HG02678 (cell line): ENCODE results near the gene SAMD14.
"Not testable (repeated sequence)": the region's sequence is repeated elsewhere in the genome, so short reads cannot be mapped to it uniquely, and the experiment has no call there.

Experiments used
- ATAC-seq: cut with Tn5 transposase; IDR thresholded peaks from one replicate; pipeline ENCODE4 v1.9.1; 2021; ENCODE audit warnings: mild to moderate bottlenecking, moderate library complexity; ENCODE audit not compliant: unreplicated experiment

Gene SAMD14

GRCh38 chr17:50079334-50080095, 50.4 kb downstream of the SAMD14 start:
- ATAC-seq = no peak

DNA sequence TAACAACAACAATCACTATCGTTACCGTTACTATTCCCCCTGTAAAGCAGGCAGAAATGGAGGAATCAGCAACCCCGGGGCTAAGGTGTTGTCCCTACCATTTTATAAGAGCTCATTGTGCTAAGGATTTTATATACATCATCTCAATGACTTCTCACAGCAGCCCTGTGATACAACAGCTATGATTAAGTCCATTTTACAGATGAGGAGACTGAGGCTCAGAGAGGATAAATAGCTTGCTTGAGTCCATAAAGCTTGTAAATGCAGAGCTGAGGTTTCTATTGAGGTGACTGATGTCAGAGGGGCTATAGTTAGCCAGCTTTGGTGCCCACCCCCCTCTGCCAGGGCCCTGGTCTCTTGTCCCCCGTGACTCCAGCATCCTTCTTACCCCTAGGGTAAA, 51.5 kb downstream of the SAMD14 start:
- ATAC-seq = no peak

GRCh38 chr17:50076591-50077235, 53.2 kb downstream of the SAMD14 start:
- ATAC-seq = no peak

DNA sequence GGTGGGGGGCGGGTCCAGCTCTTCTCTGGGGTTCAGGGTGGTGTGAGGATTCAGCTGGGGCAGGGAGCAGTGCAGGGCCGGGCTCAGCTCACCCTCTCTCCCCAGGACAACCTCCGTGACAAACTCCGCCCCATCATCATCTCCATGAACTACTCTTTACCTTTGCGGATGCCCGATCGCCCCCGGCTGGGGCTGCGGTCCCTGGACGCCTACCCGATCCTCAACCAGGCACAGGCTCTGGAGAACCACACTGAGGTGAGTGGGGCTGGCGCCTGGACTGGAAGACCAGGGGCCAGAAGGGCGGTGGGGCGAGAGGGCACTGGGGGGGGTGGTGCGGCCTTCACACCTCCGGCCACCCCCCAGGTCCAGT, 53.8 kb downstream of the SAMD14 start:
- ATAC-seq = no peak

DNA sequence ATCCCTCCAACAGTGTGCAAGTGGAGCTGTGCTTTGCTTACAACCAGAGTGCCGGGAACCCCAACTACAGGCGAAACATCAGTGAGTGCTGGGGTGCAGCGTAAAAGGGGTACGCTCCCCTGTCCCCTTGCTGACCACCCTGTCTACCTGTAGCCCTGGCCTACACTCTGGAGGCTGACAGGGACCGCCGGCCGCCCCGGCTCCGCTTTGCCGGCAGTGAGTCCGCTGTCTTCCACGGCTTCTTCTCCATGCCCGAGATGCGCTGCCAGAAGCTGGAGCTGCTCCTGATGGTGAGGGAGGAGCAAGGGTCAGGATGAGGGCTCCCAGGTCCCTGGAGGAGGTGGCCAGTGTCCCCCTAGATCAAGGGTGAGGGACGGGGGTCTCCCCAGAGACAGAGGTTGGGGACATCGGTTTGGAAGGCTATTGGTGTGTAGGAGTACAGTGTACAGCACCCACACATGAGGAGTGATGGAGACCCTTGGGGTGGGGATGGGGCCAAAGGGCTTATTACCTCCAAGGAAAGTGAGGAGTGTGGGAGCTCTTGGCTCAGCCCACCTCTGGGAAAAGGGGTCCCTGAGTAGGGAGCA, 54.4 kb downstream of the SAMD14 start:
- ATAC-seq = no peak

DNA sequence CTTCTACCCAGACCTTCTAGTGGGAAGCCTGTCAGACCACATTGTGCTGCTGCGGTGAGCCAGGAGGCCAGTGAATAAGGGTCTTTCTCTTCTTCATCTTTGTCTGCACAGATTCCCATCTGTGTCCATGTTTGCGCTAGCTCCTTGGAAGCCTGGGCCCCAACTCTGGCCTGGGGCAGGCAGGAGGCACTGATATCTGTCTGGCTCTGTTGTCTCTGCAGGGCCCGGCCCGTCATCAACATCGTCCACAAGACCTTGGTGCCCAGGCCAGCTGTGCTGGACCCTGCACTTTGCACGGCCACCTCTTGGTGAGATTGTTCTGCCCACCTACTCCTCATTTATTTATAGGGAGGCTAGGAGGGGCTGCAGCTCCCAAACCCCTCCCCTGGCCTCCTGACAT, 55.7 kb downstream of the SAMD14 start:
- no peak for ATAC-seq

DNA sequence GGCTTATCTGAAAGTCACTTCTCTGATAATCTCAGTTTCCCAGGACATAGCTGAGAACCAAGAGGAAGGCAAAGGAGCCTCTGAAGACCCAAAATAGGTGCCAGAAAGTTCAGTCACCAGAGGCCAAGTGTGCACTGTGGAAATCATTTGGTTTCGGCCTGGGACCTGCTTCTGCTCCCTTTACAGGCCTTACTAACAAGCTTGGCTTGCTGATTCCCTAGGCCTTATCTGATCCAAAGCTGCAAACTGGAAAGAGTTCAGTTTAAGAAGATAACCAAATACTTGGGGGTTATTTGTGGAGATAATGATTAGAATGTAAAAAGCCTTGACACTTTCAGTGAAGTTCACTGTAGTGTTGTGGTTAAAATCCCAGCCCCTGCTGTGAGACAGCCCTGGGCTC, 57.0 kb downstream of the SAMD14 start:
- no peak for ATAC-seq

DNA sequence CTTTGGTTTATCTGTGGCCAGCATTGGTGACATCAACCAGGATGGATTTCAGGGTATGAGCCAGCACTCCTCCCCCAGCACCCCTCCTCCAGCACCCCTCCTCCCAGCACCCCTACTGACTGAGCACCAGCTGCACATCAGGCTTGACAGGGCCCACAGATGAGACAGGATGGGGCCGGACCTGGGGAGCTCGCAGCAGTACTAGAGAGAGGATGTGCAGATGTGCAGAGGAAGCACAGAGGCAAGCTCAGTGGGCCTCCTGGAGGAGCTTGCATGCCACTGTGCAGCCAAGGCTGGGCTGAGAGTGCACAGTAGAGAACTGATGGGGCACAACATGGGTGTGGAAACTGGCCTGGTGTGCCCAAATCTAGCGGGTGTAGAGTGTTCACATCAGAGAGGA, 57.8 kb downstream of the SAMD14 start:
- ATAC-seq = no peak

DNA sequence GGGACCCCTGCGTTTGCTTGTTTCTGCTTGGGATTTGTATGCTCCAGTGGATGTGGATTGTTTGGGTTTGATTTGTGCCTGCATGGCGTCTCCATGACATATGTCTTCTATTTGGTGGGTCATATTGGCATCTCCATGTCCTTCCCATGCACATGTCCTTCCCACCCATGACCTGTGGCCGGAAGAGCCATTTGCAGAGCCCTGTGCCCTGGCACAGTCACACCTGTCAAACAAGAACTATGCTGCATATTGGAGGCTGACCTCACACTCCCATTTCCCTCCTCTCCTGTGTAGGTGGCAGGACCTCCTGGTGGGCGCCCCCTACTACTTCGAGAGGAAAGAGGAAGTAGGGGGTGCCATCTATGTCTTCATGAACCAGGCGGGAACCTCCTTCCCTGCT, 58.3 kb downstream of the SAMD14 start:
- ATAC-seq = no peak

DNA sequence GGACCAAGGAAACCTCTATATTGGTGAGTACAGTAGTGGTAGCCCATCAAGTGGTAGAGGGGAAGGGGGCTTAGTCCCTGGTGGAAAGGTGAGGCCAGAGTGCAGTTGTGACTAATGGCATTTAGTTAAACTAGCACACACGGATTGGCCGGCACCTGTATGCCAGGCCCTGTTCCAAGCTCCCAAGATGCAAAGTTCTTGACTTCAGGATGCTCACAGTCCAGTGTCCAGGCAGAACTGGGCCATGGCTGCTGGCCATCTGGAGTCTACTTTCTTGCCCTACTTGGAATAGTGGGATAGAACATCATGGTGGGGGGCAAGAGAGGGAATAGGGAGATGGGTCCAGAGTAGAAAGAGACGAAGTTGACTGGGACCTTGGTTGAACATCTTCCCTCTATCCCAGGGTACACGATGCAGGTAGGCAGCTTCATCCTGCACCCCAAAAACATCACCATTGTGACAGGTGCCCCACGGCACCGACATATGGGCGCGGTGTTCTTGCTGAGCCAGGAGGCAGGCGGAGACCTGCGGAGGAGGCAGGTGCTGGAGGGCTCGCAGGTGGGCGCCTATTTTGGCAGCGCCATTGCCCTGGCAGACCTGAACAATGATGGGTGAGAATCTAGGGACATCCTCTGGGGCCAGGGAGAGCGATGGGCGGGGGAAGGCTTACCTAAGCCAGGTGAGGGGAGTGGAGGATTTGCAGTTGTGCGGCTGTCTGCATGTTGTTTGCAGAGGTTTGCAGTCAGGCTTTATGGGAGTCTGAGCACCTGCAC, 58.9 kb downstream of the SAMD14 start:
- ATAC-seq = no peak

DNA sequence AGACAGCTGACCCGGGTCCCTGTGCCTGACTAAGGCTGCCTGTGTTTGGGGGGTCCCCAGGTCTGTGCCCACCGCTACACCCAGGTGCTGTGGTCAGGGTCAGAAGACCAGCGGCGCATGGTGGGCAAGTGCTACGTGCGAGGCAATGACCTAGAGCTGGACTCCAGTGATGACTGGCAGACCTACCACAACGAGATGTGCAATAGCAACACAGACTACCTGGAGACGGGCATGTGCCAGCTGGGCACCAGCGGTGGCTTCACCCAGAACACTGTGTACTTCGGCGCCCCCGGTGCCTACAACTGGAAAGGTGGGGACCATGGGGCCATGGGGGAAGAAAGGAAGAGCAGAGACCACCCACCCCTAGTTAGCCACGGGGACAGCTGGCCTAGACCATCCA, 62.0 kb downstream of the SAMD14 start:
- no peak for ATAC-seq

- no peak for ATAC-seq
Measured at GRCh38 chr17:50066995-50067394, 63.0 kb downstream of the SAMD14 start.

GRCh38 chr17:50065056-50065455, 64.9 kb downstream of the SAMD14 start:
- ATAC-seq = no peak

GRCh38 chr17:50064253-50065001, 65.5 kb downstream of the SAMD14 start:
- ATAC-seq = no peak

GRCh38 chr17:50063561-50064252, 66.3 kb downstream of the SAMD14 start:
- ATAC-seq = no peak

DNA sequence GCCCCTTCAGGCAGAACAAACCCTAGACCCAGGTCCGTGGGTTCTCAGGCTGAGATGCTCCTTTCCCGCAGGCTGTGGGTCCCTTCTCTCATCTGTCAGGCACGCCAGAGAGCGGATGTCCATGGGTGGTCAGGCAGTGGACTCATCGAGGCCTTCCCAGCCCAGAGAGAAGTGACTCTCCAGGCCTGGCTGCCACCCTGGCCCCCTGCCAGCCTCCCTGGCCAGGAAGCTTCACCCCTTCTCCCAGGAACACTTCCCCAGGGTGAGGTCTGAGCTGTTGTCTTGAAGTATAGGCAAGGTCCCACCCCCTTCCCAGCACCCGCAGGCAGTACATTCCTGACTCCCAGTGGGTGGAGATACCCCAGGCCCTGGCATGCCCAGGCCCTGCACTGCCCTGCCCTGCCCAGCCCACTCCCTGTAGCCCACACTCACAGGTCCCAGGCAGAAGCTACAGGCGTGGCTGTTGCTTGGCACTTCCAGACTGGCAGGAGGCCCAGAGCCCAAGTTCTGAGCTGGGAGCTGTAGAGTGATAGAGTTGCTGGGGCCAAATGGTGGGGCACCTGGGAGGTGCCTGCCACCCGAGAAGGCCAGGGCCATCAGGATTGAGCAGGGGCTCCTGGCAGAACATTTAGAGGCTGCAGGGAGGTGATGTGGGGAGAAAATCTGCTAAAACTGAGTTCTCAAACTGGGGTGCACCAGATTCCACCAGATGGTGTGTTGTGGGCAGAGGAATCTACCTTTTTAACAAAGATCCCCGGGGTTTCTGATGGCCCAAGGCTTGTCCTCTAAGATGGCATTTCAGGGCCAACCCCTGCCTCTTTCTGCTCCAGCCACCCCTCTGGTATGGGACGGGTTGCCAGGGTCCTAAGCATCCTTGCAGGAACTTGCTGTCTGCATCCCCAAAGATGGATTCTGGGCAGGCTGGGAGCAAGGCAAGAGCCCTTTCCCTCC, 67.4 kb downstream of the SAMD14 start:
- ATAC-seq = no peak

- not testable (repeated sequence) for ATAC-seq
Measured at GRCh38 chr17:50061713-50062045, 68.3 kb downstream of the SAMD14 start.

GRCh38 chr17:50060951-50061712, 68.8 kb downstream of the SAMD14 start:
- ATAC-seq = no peak
